ENCODE measurements around the gene XKR8. TPM values are rescaled to one million over a fixed set of nuclear protein-coding genes. Genes with fewer than 3 reads are reported as not detected.

The XKR8 gene
- total and polyA plus RNA-seq, 2 of the 13 experiments (the other 11 are each of a cell fraction or from before 2014, with no cell fraction given), result 5.4 to 6.3 TPM

GRCh38 chr1:28002600-28002999, 42.8 kb downstream of the XKR8 start:
- no peaks in the 10 kb centered on the region for H4K20me1 ChIP-seq (ENCODE audit: insufficient read depth, low read length)
- no peaks in the 10 kb centered on the region for H3K4me1 ChIP-seq (ENCODE audit: insufficient read depth, low read length)
- BruUV-seq (replicated peaks), result no TSS peak
- in situ Hi-C loops (cut with HindIII; ENCODE audit: extremely low pct_ligation_motif_present, low pct_unique_long_range_greater_than_20kb), result no loop called here
- no peaks in the 10 kb centered on the region for H3K79me2 ChIP-seq (ENCODE audit: insufficient read depth, low read length)
- no peak overlapping the region for H3K27ac ChIP-seq (ENCODE audit: extremely low read length, insufficient read depth, low read length)
- no peak for FAIRE-seq
- no peak overlapping the region for H3K9ac ChIP-seq (ENCODE audit: insufficient read depth, low read depth, low read length)
- no peak for ATAC-seq
- no peak for DNase-seq (ENCODE audit: low spot score)
- H2AFZ ChIP-seq (ENCODE audit: low read length), result no peak overlapping the region
- WGBS (ENCODE audit: low lambda C conversion rate), result 99% methylated on average over 10 of the region's 10 CpGs
- no peaks in the 10 kb centered on the region for H3K27me3 ChIP-seq (ENCODE audit: control insufficient read depth in 1 of 2, insufficient read depth in 2 of 2, low read length in 2 of 2)
- H3K36me3 ChIP-seq (replicated peaks in 1 of 2; ENCODE audit: control insufficient read depth in 1 of 2, insufficient read depth in 2 of 2, low read length in 2 of 2), result peaks cover 5 to 34% of the 10 kb centered on the region in 2 experiments; a peak in 3 of 5 replicates
- ChIA-PET POLR2A (no interaction called here), CTCF (ENCODE audit: low intra/inter-chr PET ratio, low total read pairs) (no interaction called here)
- H3K4me3 ChIP-seq (replicated peaks in 1 of 3; ENCODE audit: insufficient read depth in 1 of 3, low read depth in 2 of 3, low read length in 3 of 3), result no peak overlapping the region
- TF ChIP-seq SMAD3 (CRISPR knock-in tag; IDR thresholded peaks at IDR 0.05) (no peak), ZNF512B (CRISPR knock-in tag; IDR thresholded peaks at IDR 0.05; ENCODE audit: borderline replicate concordance) (no peak), GABPB1 (CRISPR knock-in tag; IDR thresholded peaks at IDR 0.05) (no peak), ZNF432 (CRISPR knock-in tag; IDR thresholded peaks at IDR 0.05; ENCODE audit: borderline replicate concordance) (no peak), ELF4 (CRISPR knock-in tag; IDR thresholded peaks at IDR 0.05; ENCODE audit: borderline replicate concordance) (no peak), THAP8 (CRISPR knock-in tag; IDR thresholded peaks at IDR 0.05; ENCODE audit: borderline replicate concordance) (no peak), ZNF282 (IDR thresholded peaks at IDR 0.05; ENCODE audit: partially characterized antibody) (no peak), CC2D1A (CRISPR knock-in tag; IDR thresholded peaks at IDR 0.05) (no peak)
- no peaks in the 10 kb centered on the region for H3K9me3 ChIP-seq (ENCODE audit: low read length)
- intact Hi-C loops (cut with micrococcal nuclease; ENCODE audit: unreplicated experiment), result no loop called here
- no peak overlapping the region for H3K4me2 ChIP-seq (ENCODE audit: low read depth, low read length)

Data from HepG2 (cell line).